Parathyroid adenoma (tissue), 2 donors: Measurements from ENCODE around the gene RLF.

Experiments used
- H2AFZ ChIP-seq: fragments of 300-600 bp; sonication (generic); one replicate; pipeline ENCODE4 v1.7.0; 2017; ENCODE audit warnings: antibody characterized with exemption, mild to moderate bottlenecking
- H3K27ac ChIP-seq: fragments of 300-600 bp; sonication (generic); one replicate; pipeline ENCODE4 v1.7.0; 2017
- H3K27me3 ChIP-seq: fragments of 300-600 bp; sonication (generic); one replicate; pipeline ENCODE4 v1.7.0; 2017; ENCODE audit warnings: low read length; ENCODE audit not compliant: control insufficient read depth, insufficient read depth
- H3K36me3 ChIP-seq: fragments of 300-600 bp; sonication (generic); one replicate; pipeline ENCODE4 v1.7.0; 2017; ENCODE audit warnings: low read length; ENCODE audit not compliant: control insufficient read depth, insufficient read depth
- H3K4me1 ChIP-seq: fragments of 300-600 bp; sonication (generic); one replicate; pipeline ENCODE4 v1.7.0; 2017; ENCODE audit warnings: control low read depth
- H3K4me2 ChIP-seq: fragments of 300-600 bp; sonication (generic); one replicate; pipeline ENCODE4 v1.7.0; 2017; ENCODE audit warnings: low read length
- H3K4me3 ChIP-seq: fragments of 300-600 bp; sonication (generic); one replicate; pipeline ENCODE4 v1.7.0; 2017; ENCODE audit warnings: low read depth, low read length
- H3K79me2 ChIP-seq: fragments of 300-600 bp; sonication (generic); one replicate; pipeline ENCODE4 v1.7.0; 2017; ENCODE audit warnings: control low read depth
- H3K9ac ChIP-seq: fragments of 300-600 bp; sonication (generic); one replicate; pipeline ENCODE4 v1.7.0; 2017; ENCODE audit warnings: mild to moderate bottlenecking
- H3K9me3 ChIP-seq: fragments of 300-600 bp; sonication (generic); one replicate; pipeline ENCODE4 v1.7.0; 2017; ENCODE audit warnings: low read length; ENCODE audit not compliant: control insufficient read depth
- TF ChIP-seq, protein P1 (sequence below): fragments of 300-600 bp; sonication (generic); IDR thresholded peaks from one replicate; pipeline ENCODE4 v1.7.0; 2017; ENCODE audit warnings: antibody characterized with exemption, mild to moderate bottlenecking
- donor health status: primary hyperparathyroidism.

The RLF gene

DNA sequence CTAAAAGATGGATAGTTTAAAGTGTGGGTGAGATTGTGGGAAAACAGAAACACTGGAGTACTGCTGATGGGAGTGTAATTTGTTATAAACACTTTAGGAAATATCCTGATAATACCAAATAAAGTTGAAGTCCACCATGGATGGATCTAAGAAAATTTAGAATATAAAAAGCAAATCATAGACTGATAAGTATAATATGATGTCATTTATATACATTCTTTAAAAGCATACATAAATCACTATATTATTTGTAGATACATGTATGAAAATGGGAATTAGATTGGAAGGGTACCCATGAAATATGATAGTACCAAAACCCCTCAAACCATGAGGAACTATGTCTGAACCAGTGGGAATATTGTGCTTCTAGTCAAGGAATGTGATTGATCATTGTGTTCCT is 104.7 kb downstream of the RLF start:
- Histone ChIP-seq H3K36me3 (no peaks in the 10 kb centered on the region), H3K4me3 (no peak overlapping the region), H3K79me2 (no peaks in the 10 kb centered on the region), H3K4me2 (no peak overlapping the region), H3K9ac (no peak overlapping the region), H3K27ac (no peak overlapping the region), H2AFZ (no peak overlapping the region), H3K27me3 (no peaks in the 10 kb centered on the region), H3K4me1 (no peaks in the 10 kb centered on the region), H3K9me3 (no peaks in the 10 kb centered on the region)
- TF ChIP-seq, protein P1, sequence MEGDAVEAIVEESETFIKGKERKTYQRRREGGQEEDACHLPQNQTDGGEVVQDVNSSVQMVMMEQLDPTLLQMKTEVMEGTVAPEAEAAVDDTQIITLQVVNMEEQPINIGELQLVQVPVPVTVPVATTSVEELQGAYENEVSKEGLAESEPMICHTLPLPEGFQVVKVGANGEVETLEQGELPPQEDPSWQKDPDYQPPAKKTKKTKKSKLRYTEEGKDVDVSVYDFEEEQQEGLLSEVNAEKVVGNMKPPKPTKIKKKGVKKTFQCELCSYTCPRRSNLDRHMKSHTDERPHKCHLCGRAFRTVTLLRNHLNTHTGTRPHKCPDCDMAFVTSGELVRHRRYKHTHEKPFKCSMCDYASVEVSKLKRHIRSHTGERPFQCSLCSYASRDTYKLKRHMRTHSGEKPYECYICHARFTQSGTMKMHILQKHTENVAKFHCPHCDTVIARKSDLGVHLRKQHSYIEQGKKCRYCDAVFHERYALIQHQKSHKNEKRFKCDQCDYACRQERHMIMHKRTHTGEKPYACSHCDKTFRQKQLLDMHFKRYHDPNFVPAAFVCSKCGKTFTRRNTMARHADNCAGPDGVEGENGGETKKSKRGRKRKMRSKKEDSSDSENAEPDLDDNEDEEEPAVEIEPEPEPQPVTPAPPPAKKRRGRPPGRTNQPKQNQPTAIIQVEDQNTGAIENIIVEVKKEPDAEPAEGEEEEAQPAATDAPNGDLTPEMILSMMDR = no peak

DNA sequence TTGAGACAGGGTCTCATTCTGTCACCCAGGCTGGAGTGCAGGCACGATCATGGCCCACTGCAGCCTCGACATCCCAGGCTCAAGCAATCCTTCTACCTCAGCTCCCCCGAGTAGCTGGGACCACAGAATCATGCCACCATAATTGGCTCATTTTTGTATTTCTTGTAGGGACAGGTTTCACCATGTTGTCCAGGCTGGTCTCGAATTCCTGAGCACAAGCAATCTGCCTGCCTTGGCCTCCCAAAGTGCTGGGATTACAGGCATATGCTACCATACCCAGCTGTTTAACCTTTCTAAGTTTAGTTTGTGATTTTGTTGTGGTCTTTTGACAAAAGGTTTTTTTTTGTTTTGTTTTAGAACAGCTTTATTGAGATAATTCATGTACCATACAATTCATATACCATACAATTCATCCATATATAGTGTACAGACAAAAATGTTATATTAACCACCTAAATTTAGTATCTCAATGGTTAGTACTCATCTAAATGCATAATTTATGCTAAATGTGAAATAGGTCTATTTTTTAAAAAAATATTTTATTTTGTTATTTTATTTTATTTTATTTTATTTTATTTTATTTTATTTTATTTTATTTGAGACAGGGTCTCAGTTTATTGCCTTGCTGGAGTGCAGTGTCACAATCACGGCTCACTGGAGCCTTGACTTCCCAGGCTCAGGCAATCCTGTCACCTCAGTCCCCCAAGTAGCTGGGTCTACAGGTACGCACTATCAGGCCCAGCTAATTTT is 105.8 kb downstream of the RLF start:
- no peaks in the 10 kb centered on the region for H3K36me3 ChIP-seq
- H3K9ac ChIP-seq = no peak overlapping the region
- H3K4me1 ChIP-seq = no peaks in the 10 kb centered on the region
- TF ChIP-seq, protein P1 = no peak
- H2AFZ ChIP-seq = no peak overlapping the region
- no peaks in the 10 kb centered on the region for H3K27me3 ChIP-seq
- H3K79me2 ChIP-seq = no peaks in the 10 kb centered on the region
- no peak overlapping the region for H3K27ac ChIP-seq
- no peak overlapping the region for H3K4me2 ChIP-seq
- H3K4me3 ChIP-seq = no peak overlapping the region
- no peaks in the 10 kb centered on the region for H3K9me3 ChIP-seq

DNA sequence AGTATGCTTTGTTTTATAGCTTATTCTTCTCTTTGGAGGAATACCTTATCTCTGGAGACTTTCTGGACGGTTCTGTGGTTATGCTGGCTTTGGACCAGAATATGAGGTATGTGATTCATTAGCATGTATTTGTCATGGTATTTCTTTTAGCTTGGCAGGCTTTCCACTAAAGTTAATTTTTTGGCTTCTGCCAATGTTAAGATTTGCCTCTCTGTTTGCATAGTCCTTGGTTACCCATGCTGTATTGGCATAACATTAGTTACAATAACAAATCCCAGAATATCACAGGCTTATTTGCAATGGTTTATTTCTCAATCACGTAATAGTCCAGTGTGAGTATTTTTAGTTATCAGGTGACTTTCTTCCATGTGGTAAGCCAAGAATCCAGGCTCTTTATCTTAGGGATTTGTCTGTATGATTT is 106.6 kb downstream of the RLF start:
- no peaks in the 10 kb centered on the region for H3K27me3 ChIP-seq
- no peak overlapping the region for H3K9ac ChIP-seq
- no peaks in the 10 kb centered on the region for H3K4me1 ChIP-seq
- H3K4me3 ChIP-seq = no peak overlapping the region
- no peaks in the 10 kb centered on the region for H3K79me2 ChIP-seq
- TF ChIP-seq, protein P1 = no peak
- H3K27ac ChIP-seq = no peak overlapping the region
- no peak overlapping the region for H2AFZ ChIP-seq
- no peak overlapping the region for H3K4me2 ChIP-seq
- H3K36me3 ChIP-seq = no peaks in the 10 kb centered on the region
- H3K9me3 ChIP-seq = no peaks in the 10 kb centered on the region

DNA sequence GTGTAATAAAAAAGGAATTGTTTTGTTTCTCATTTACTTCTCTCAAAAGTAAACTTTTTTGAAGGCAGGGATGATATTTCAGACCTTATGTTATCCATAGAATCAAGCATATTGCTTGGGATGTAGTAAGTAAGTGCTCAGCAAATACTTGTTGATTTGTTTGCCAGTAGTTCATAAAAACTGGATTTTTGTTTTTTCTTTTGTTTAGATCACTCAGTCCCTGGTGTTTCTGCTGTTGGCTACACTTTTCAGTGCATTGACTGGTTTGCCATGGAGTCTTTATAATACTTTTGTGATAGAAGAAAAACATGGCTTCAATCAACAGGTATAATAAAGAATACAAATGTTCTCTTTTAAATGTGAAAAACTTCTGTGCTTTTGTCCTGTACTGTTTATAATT is 107.0 kb downstream of the RLF start:
- no peaks in the 10 kb centered on the region for H3K36me3 ChIP-seq
- no peak overlapping the region for H3K4me2 ChIP-seq
- H3K4me1 ChIP-seq = no peaks in the 10 kb centered on the region
- no peak overlapping the region for H2AFZ ChIP-seq
- no peaks in the 10 kb centered on the region for H3K9me3 ChIP-seq
- H3K27ac ChIP-seq = no peak overlapping the region
- no peak overlapping the region for H3K9ac ChIP-seq
- TF ChIP-seq, protein P1 = no peak
- H3K27me3 ChIP-seq = no peaks in the 10 kb centered on the region
- H3K79me2 ChIP-seq = no peaks in the 10 kb centered on the region
- H3K4me3 ChIP-seq = no peak overlapping the region
